ENCODE measurements around the gene IRF2BP2. TPM values are rescaled to one million over a fixed set of nuclear protein-coding genes. Genes with fewer than 3 reads are reported as not detected.
A peak's percentile ranks its signal among the peaks of the same experiment; 100 is the strongest.

The IRF2BP2 gene
- total and polyA plus RNA-seq, 4 donors: 49.3 to 197 (median 110) TPM

DNA sequence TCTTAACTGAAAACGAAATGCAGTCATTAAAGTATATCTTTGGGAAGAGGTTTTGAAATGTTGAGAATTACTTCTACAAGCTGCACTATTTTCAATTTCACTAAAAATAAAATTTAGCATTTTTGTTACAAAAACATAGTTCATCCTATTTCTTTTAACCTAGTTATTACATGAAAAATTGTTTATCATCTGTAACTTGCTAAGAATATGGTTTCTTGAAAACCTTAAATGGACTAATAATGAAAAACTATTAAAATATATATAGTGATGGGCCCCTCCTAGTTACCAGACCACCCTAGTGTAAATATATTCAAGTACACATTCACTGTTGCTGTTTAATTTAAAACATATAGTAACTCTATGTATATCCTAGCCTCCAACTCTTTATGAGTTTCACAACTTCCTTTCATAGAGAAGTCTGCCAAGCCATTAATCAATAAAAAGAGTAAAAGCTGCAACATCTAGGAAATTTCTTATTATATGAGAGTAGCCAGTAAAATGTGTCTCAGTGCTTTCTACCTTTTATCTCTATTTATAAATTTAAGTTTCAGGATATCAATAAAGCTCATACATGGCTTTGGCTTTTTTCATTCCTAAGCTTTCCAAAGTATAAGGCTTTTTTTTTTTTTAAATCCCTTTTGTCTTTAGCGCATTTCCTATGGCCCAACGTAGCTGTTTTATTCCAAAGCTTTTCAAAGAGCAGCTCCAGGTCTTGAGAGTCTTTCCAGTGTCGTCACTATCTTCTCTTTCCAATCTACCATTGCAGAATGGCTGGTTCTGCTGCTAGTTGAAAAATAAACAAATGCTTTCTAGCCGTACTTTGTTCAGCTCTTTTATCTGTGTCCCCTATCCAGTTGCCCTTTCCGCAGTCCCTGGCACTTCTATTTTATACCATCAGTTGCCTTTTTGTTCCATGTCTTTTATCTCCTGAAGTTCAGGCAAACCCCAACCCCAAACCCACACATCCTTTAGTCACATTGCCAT is 6.5 kb downstream of the IRF2BP2 start:
- TF ChIP-seq, protein P1, sequence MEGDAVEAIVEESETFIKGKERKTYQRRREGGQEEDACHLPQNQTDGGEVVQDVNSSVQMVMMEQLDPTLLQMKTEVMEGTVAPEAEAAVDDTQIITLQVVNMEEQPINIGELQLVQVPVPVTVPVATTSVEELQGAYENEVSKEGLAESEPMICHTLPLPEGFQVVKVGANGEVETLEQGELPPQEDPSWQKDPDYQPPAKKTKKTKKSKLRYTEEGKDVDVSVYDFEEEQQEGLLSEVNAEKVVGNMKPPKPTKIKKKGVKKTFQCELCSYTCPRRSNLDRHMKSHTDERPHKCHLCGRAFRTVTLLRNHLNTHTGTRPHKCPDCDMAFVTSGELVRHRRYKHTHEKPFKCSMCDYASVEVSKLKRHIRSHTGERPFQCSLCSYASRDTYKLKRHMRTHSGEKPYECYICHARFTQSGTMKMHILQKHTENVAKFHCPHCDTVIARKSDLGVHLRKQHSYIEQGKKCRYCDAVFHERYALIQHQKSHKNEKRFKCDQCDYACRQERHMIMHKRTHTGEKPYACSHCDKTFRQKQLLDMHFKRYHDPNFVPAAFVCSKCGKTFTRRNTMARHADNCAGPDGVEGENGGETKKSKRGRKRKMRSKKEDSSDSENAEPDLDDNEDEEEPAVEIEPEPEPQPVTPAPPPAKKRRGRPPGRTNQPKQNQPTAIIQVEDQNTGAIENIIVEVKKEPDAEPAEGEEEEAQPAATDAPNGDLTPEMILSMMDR (IDR thresholded peaks at IDR 0.05; ENCODE audit: control extremely low read depth, extremely low read depth): no peak
- DNase-seq: peak; percentile 42 to 88 (median 84)

DNA sequence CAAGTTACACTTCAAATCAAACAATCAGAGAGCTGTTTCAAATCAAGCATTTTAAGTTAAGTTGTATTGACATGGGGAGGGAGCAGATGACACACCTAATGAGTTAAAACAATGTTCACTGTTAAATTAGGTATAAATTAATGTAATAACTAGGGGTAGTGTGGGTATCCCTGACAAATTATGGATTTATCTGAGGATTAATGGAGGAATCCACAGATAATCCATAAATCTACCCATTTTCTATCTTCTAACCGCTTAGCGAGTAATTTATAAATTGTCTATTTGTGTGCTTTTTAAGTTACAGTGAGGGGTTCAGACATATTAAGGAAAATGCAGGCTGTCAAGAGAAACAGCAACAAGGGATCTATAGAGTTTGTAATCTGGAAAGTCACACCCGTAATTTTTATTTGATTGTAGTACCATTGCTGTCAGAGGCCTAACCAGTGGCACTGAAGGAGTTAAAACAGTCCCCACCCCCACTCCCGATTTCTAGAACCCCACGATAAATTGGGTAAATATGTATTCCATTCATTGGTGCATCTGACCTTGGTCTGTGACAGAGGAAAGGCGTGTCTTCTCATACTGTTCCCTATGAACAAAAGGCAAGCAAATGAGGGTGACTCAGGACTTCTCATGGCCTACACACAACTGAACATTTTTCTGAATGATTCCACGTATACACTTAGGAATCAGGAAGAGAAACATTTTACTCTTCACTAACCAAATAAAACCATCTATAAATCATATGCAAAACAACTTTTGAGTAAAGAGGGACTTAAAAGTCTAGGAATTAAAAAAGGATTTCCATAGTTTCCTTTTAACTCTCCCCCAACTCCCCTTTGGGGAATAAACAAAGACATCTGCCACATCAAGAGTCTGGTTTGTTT is 7.4 kb downstream of the IRF2BP2 start:
- H3K4me1 ChIP-seq (ENCODE audit: control insufficient read depth in 5 of 5, insufficient read depth in 5 of 5, low read length in 5 of 5): peaks cover 0 to 65% (median 26%) of the 10 kb centered on the region in 5 donors
- peak; percentile 53 to 82 (median 82) for DNase-seq
- peak overlapping the region; percentile 49 to 97 for H3K27ac ChIP-seq (ENCODE audit: low read depth in 1 of 2, low read length in 1 of 2)
- no peaks in the 10 kb centered on the region for H3K27me3 ChIP-seq (ENCODE audit: control insufficient read depth in 3 of 3, insufficient read depth in 3 of 3, low read length in 2 of 3)
- ATAC-seq (ENCODE audit: insufficient read depth, low FRiP score): peak; percentile 15
- TF ChIP-seq, protein P1 (IDR thresholded peaks at IDR 0.05; ENCODE audit: control extremely low read depth, extremely low read depth): no peak
- H3K9me3 ChIP-seq (ENCODE audit: control insufficient read depth in 4 of 4, insufficient read depth in 3 of 4, low read length in 3 of 4): no peaks in the 10 kb centered on the region
- H3K36me3 ChIP-seq (ENCODE audit: control insufficient read depth in 4 of 4, insufficient read depth in 4 of 4, low read length in 4 of 4): peaks cover 4 to 32% (median 18%) of the 10 kb centered on the region in 4 donors
- no peak overlapping the region for H3K4me3 ChIP-seq
- 34% methylated on average over 7 of the region's 7 CpGs for WGBS, 2 donors
- H3K9ac ChIP-seq (ENCODE audit: insufficient read depth in 1 of 2, low read length in 2 of 2): peak overlapping the region in 1 of 2 donors; percentile 99

More for the DNA sequence above, 6.5 kb downstream of the IRF2BP2 start:
- Histone ChIP-seq H3K27me3 (ENCODE audit: control insufficient read depth in 3 of 3, insufficient read depth in 3 of 3, low read length in 2 of 3) (no peaks in the 10 kb centered on the region), H3K4me1 (ENCODE audit: control insufficient read depth in 5 of 5, insufficient read depth in 5 of 5, low read length in 5 of 5) (peaks cover 0 to 66% (median 26%) of the 10 kb centered on the region in 5 donors), H3K36me3 (ENCODE audit: control insufficient read depth in 4 of 4, insufficient read depth in 4 of 4, low read length in 4 of 4) (peaks cover 6 to 40% (median 21%) of the 10 kb centered on the region in 4 donors), H3K9me3 (ENCODE audit: control insufficient read depth in 4 of 4, insufficient read depth in 3 of 4, low read length in 3 of 4) (no peaks in the 10 kb centered on the region), H3K4me3 (no peak overlapping the region), H3K27ac (ENCODE audit: low read depth in 1 of 2, low read length in 1 of 2) (peak overlapping the region; percentile 84 to 97), H3K9ac (ENCODE audit: insufficient read depth in 1 of 2, low read length in 2 of 2) (peak overlapping the region; percentile 98 to 99)
- ATAC-seq (ENCODE audit: insufficient read depth, low FRiP score): no peak
- 4 to 5% methylated on average over 6 of the region's 6 CpGs for WGBS, 2 donors

DNA sequence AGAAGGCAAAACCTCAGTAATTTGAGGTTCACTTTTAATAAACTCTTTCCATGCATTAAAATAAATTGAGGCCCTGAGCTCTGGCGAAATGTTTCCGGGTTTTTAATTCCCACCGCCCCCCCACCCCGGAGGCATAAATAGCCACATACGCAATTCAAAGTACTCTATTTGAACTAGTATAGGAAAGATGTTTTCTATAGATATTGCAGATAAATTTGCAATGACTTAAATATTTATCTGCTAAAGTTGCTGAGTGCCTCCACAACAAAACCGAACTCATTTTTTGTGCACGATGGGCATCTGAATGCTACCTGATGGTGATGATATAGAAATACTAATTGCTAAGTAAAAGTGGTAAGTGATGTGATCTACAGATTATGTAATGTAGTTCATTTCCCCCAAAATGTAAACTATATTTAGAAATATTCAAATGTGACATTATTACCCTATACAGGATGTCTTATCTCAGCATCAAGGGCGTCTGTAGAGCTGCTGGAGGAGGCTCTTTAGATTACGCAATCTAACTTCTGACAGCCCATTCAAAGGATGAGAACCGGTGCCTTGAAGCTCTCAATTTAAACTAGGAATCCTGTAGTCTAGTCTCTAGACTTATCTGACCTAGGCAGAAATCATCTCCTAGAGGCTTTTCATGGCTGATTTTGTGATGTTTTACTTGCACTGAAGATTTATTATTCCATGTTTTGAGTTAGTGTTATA is 8.5 kb downstream of the IRF2BP2 start:
- DNase-seq: peak; percentile 52 to 92 (median 87)
- Histone ChIP-seq H3K4me3 (no peak overlapping the region), H3K9me3 (ENCODE audit: control insufficient read depth in 4 of 4, insufficient read depth in 3 of 4, low read length in 3 of 4) (no peaks in the 10 kb centered on the region), H3K9ac (ENCODE audit: insufficient read depth in 1 of 2, low read length in 2 of 2) (peak overlapping the region in 1 of 2 donors; percentile 99), H3K27ac (ENCODE audit: low read depth in 1 of 2, low read length in 1 of 2) (peak overlapping the region in 1 of 2 donors; percentile 95), H3K36me3 (ENCODE audit: control insufficient read depth in 4 of 4, insufficient read depth in 4 of 4, low read length in 4 of 4) (peaks cover 0 to 22% (median 10%) of the 10 kb centered on the region in 4 donors), H3K27me3 (ENCODE audit: control insufficient read depth in 3 of 3, insufficient read depth in 3 of 3, low read length in 2 of 3) (no peaks in the 10 kb centered on the region), H3K4me1 (ENCODE audit: control insufficient read depth in 5 of 5, insufficient read depth in 5 of 5, low read length in 5 of 5) (peaks cover 0 to 61% (median 26%) of the 10 kb centered on the region in 5 donors)
- ATAC-seq (ENCODE audit: insufficient read depth, low FRiP score): no peak
- 9 to 10% methylated on average over 10 of the region's 10 CpGs for WGBS, 2 donors
- TF ChIP-seq, protein P1 (IDR thresholded peaks at IDR 0.05; ENCODE audit: control extremely low read depth, extremely low read depth): no peak
